Measurements from ENCODE around the gene CTIF. TPM values are rescaled to one million over a fixed set of nuclear protein-coding genes. Genes with fewer than 3 reads are reported as not detected.
A peak's percentile ranks its signal among the peaks of the same experiment; 100 is the strongest.

CTIF gene
- total RNA-seq, 1 donor from 2014 or later = 23.4 TPM

GRCh38 chr18:48602759-48603390 lies 64.0 kb downstream of the CTIF start:
- no peak for DNase-seq

- no peak for DNase-seq
Observed at GRCh38 chr18:48605408-48605845, 66.6 kb downstream of the CTIF start.

- DNase-seq = peak; percentile 69
Observed at GRCh38 chr18:48607056-48607984, 68.5 kb downstream of the CTIF start.

- DNase-seq = peak; percentile 27
Observed at GRCh38 chr18:48608581-48608980, 69.8 kb downstream of the CTIF start.

- DNase-seq = no peak
Observed at GRCh38 chr18:48609114-48609513, 70.3 kb downstream of the CTIF start.

GRCh38 chr18:48609820-48610815 lies 71.3 kb downstream of the CTIF start:
- DNase-seq = no peak

GRCh38 chr18:48611203-48611602 lies 72.4 kb downstream of the CTIF start:
- DNase-seq = no peak

GRCh38 chr18:48611785-48612480 lies 73.1 kb downstream of the CTIF start:
- no peak for DNase-seq

GRCh38 chr18:48612511-48612910 lies 73.7 kb downstream of the CTIF start:
- DNase-seq = no peak

GRCh38 chr18:48612917-48613316 lies 74.1 kb downstream of the CTIF start:
- DNase-seq = no peak

GRCh38 chr18:48613589-48614404 lies 75.0 kb downstream of the CTIF start:
- peak; percentile 77 for DNase-seq

GRCh38 chr18:48615566-48616401 lies 77.0 kb downstream of the CTIF start:
- DNase-seq = no peak

GRCh38 chr18:48616484-48617255 lies 77.8 kb downstream of the CTIF start:
- DNase-seq = no peak

- DNase-seq = no peak
Observed at GRCh38 chr18:48617844-48618497, 79.1 kb downstream of the CTIF start.

- no peak for DNase-seq
Observed at GRCh38 chr18:48619016-48619415, 80.2 kb downstream of the CTIF start.

GRCh38 chr18:48619501-48619900 lies 80.7 kb downstream of the CTIF start:
- DNase-seq = no peak

- DNase-seq = no peak
Observed at GRCh38 chr18:48620071-48620470, 81.2 kb downstream of the CTIF start.

GRCh38 chr18:48621240-48621639 lies 82.4 kb downstream of the CTIF start:
- DNase-seq = no peak

Data from tongue (tissue), 2 donors.